HEK293 (cell line): Measurements from ENCODE around the gene NEUROG3.
A peak's percentile ranks its signal among the peaks of the same experiment; 100 is the strongest.

Experiments
- CTCF ChIA-PET: fragments of 350-600 bp; formaldehyde crosslinking; extraction: SDS; loops from one replicate; lab custom pipeline; 2021; ENCODE audit warnings: antibody characterized with exemption; lab: Yijun Ruan, JAX
- POLR2A ChIA-PET: fragments of 300-600 bp; formaldehyde crosslinking; extraction: SDS; loops from one replicate; lab custom pipeline; 2020; ENCODE audit warnings: antibody characterized with exemption, inconsistent platforms; lab: Yijun Ruan, JAX
- H3K27ac ChIP-seq: fragments of 200-500 bp; sonication (Bioruptor generic); 2 replicates; pipeline ENCODE4 v1.5.1; 2014; ENCODE audit warnings: low read depth, low read length, control low read depth, inconsistent platforms; ENCODE audit errors: extremely low read depth
- H3K36me3 ChIP-seq, 2 experiments: fragments of 200-500 bp in 1 of 2; sonication (Bioruptor generic) in 1 of 2; 1 replicate in 1 of 2; 2 replicates in 1 of 2; pipeline ENCODE4 v1.5.1; 2014 to 2017; ENCODE audit warnings: inconsistent platforms in 2 of 2, low read length in 2 of 2; ENCODE audit not compliant: control insufficient read depth in 2 of 2, insufficient read depth in 1 of 2
- H3K4me1 ChIP-seq: fragments of 200-500 bp; sonication (Bioruptor generic); 2 replicates; pipeline ENCODE4 v1.5.1; 2014; ENCODE audit warnings: mild to moderate bottlenecking, low read length, inconsistent platforms; ENCODE audit not compliant: control insufficient read depth, insufficient read depth
- H3K4me3 ChIP-seq: 2 replicates; pipeline ENCODE4 v1.5.1; 2011; ENCODE audit warnings: low read depth, mild to moderate bottlenecking, control low read depth, low read length, moderate library complexity
- H3K9me3 ChIP-seq: fragments of 200-500 bp; sonication (Bioruptor generic); 2 replicates; pipeline ENCODE4 v1.5.1; 2014; ENCODE audit warnings: low read depth, low read length, inconsistent platforms; ENCODE audit not compliant: control insufficient read depth, insufficient read depth
- EGR2 ChIP-seq: fragments of 450-650 bp; formaldehyde crosslinking; IDR thresholded peaks from 2 replicates; pipeline ENCODE4 v1.5.1; 2016; ENCODE audit warnings: low read depth, missing biosample characterization, missing genetic modification characterization
- FEZF1 ChIP-seq: fragments of 450-650 bp; formaldehyde crosslinking; IDR thresholded peaks from 2 replicates; pipeline ENCODE4 v1.5.1; 2016; ENCODE audit warnings: missing biosample characterization, missing genetic modification characterization
- PRDM2 ChIP-seq: fragments of 450-650 bp; formaldehyde crosslinking; IDR thresholded peaks from 2 replicates; pipeline ENCODE4 v1.5.1; 2016; ENCODE audit warnings: missing biosample characterization, missing genetic modification characterization, borderline replicate concordance
- PRDM4 ChIP-seq: fragments of 450-650 bp; formaldehyde crosslinking; IDR thresholded peaks from 2 replicates; pipeline ENCODE4 v1.5.1; 2017; ENCODE audit warnings: missing biosample characterization, missing genetic modification characterization
- TCF7L2 ChIP-seq: IDR thresholded peaks from 2 replicates; pipeline ENCODE4 v1.6.1; 2011; ENCODE audit warnings: low read depth, mild to moderate bottlenecking, inconsistent platforms, low read length, moderate library complexity, borderline replicate concordance
- TRIM28 ChIP-seq: IDR thresholded peaks from 2 replicates; pipeline ENCODE4 v1.6.1; 2011; ENCODE audit warnings: low read length, control low read depth, borderline replicate concordance
- YY2 ChIP-seq: fragments of 450-650 bp; formaldehyde crosslinking; IDR thresholded peaks from 2 replicates; pipeline ENCODE4 v1.5.1; 2016; ENCODE audit warnings: missing biosample characterization, missing genetic modification characterization
- ZBTB17 ChIP-seq: fragments of 450-650 bp; formaldehyde crosslinking; IDR thresholded peaks from 2 replicates; pipeline ENCODE4 v1.5.1; 2016; ENCODE audit warnings: missing biosample characterization, missing genetic modification characterization
- ZFHX2 ChIP-seq: fragments of 450-650 bp; formaldehyde crosslinking; conservative IDR thresholded peaks from 2 replicates; pipeline ENCODE4 v1.5.1; 2016; ENCODE audit warnings: missing biosample characterization, missing genetic modification characterization
- ZFP69B ChIP-seq: fragments of 450-650 bp; formaldehyde crosslinking; IDR thresholded peaks from 2 replicates; pipeline ENCODE4 v1.5.1; 2016; ENCODE audit warnings: missing biosample characterization, missing genetic modification characterization
- ZIC2 ChIP-seq: fragments of 450-650 bp; formaldehyde crosslinking; IDR thresholded peaks from 2 replicates; pipeline ENCODE4 v1.5.1; 2016; ENCODE audit warnings: missing biosample characterization, missing genetic modification characterization
- ZNF155 ChIP-seq: fragments of 450-650 bp; formaldehyde crosslinking; IDR thresholded peaks from 2 replicates; pipeline ENCODE4 v1.5.1; 2016; ENCODE audit warnings: missing biosample characterization, missing genetic modification characterization
- ZNF175 ChIP-seq: fragments of 450-650 bp; formaldehyde crosslinking; IDR thresholded peaks from 2 replicates; pipeline ENCODE4 v1.5.1; 2016; ENCODE audit warnings: missing biosample characterization, missing genetic modification characterization
- ZNF26 ChIP-seq: fragments of 450-650 bp; formaldehyde crosslinking; IDR thresholded peaks from 2 replicates; pipeline ENCODE4 v1.5.1; 2016; ENCODE audit warnings: missing biosample characterization, missing genetic modification characterization
- ZNF311 ChIP-seq: fragments of 450-650 bp; formaldehyde crosslinking; IDR thresholded peaks from 2 replicates; pipeline ENCODE4 v1.5.1; 2017; ENCODE audit warnings: missing biosample characterization, missing genetic modification characterization, borderline replicate concordance
- ZNF335 ChIP-seq: fragments of 450-650 bp; formaldehyde crosslinking; conservative IDR thresholded peaks from 2 replicates; pipeline ENCODE4 v1.5.1; 2016; ENCODE audit warnings: missing biosample characterization, missing genetic modification characterization
- ZNF341 ChIP-seq: fragments of 450-650 bp; formaldehyde crosslinking; IDR thresholded peaks from 2 replicates; pipeline ENCODE4; 2016; ENCODE audit warnings: low read depth, missing biosample characterization, missing genetic modification characterization
- ZNF394 ChIP-seq: fragments of 450-650 bp; formaldehyde crosslinking; IDR thresholded peaks from 2 replicates; pipeline ENCODE4 v1.5.1; 2016; ENCODE audit warnings: missing biosample characterization, missing genetic modification characterization, mild to moderate bottlenecking, moderate library complexity, borderline replicate concordance
- ZNF398 ChIP-seq: fragments of 450-650 bp; formaldehyde crosslinking; IDR thresholded peaks from 2 replicates; pipeline ENCODE4 v1.5.1; 2017; ENCODE audit warnings: missing biosample characterization, missing genetic modification characterization
- ZNF404 ChIP-seq: fragments of 450-650 bp; formaldehyde crosslinking; IDR thresholded peaks from 2 replicates; pipeline ENCODE4 v1.5.1; 2017; ENCODE audit warnings: missing biosample characterization, missing genetic modification characterization
- ZNF416 ChIP-seq: fragments of 450-650 bp; formaldehyde crosslinking; IDR thresholded peaks from 2 replicates; pipeline ENCODE4 v1.5.1; 2016; ENCODE audit warnings: missing biosample characterization, missing genetic modification characterization
- ZNF544 ChIP-seq: fragments of 450-650 bp; formaldehyde crosslinking; IDR thresholded peaks from 2 replicates; pipeline ENCODE4 v1.5.0; 2017; ENCODE audit warnings: missing biosample characterization, missing genetic modification characterization
- ZNF558 ChIP-seq: fragments of 450-650 bp; formaldehyde crosslinking; IDR thresholded peaks from 2 replicates; pipeline ENCODE4 v1.5.1; 2016; ENCODE audit warnings: missing biosample characterization, missing genetic modification characterization
- ZNF704 ChIP-seq: fragments of 450-650 bp; formaldehyde crosslinking; IDR thresholded peaks from 2 replicates; pipeline ENCODE4 v1.5.1; 2016; ENCODE audit warnings: missing biosample characterization, missing genetic modification characterization
- ZNF707 ChIP-seq: fragments of 450-650 bp; formaldehyde crosslinking; IDR thresholded peaks from 2 replicates; pipeline ENCODE4 v1.5.1; 2016; ENCODE audit warnings: missing biosample characterization, missing genetic modification characterization

NEUROG3 gene

GRCh38 chr10:69573056-69573806 is at the start of gene NEUROG3:
Gene NEUROG3 (minus strand): TSS chr10:69573422. CDS start chr10:69573043, 379 bp downstream.
- Histone ChIP-seq H3K9me3 (no peaks in the 10 kb centered on the region), H3K27ac (no peak within 1 kb of the TSS), H3K36me3 (no peaks in the 10 kb centered on the region), H3K4me3 (peak within 1 kb of the TSS; percentile 22), H3K4me1 (peaks cover 6% of the 10 kb centered on the region; the same call in 1 of the 2 replicates)
- CTCF ChIA-PET, result interaction anchor here (1.2 kb wide), 2 partner anchors 66 to 166 kb away, joined by 3 to 4 read pairs; no protein-coding TSS in a partner anchor
- POLR2A ChIA-PET, result interaction anchor here (0.6 kb wide), 1 partner anchor 1755 kb away, joined by 4 read pairs; no protein-coding TSS in a partner anchor
- TF ChIP-seq ZNF26 (tag by site-specific recombination), result no peak
- no peak for TF ChIP-seq PRDM2
- no peak for TF ChIP-seq ZNF707 (tag by site-specific recombination)
- TF ChIP-seq FEZF1 (tag by site-specific recombination), result 0 out of 2 replicates have a peak, but pooled peaks have one; percentile 38
- peak; percentile 91 for TF ChIP-seq ZFHX2 (tag by site-specific recombination)
- no peak for TF ChIP-seq ZFP69B
- no peak for TF ChIP-seq TRIM28
- TF ChIP-seq ZNF544 (tag by site-specific recombination), result no peak
- no peak for TF ChIP-seq ZNF416 (tag by site-specific recombination)
- peak; percentile 11; the same call in 1 of the 2 replicates for TF ChIP-seq PRDM4 (tag by site-specific recombination)
- no peak for TF ChIP-seq ZNF704 (tag by site-specific recombination)
- peak; percentile 50; the same call in 1 of the 2 replicates for TF ChIP-seq ZNF398 (tag by site-specific recombination)
- no peak for TF ChIP-seq ZNF311 (tag by site-specific recombination)
- no peak for TF ChIP-seq YY2
- no peak for TF ChIP-seq ZNF341 (tag by site-specific recombination)
- no peak for TF ChIP-seq ZNF175 (tag by site-specific recombination)
- peak; percentile 91 for TF ChIP-seq ZIC2 (tag by site-specific recombination)
- TF ChIP-seq ZNF155 (tag by site-specific recombination), result no peak
- TF ChIP-seq ZNF558 (tag by site-specific recombination), result no peak
- no peak for TF ChIP-seq ZNF404 (tag by site-specific recombination)
- peak; percentile 18; the same call in 1 of the 2 replicates for TF ChIP-seq ZBTB17 (tag by site-specific recombination)
- TF ChIP-seq EGR2, result peak; percentile 16; the same call in 1 of the 2 replicates
- no peak for TF ChIP-seq ZNF394 (tag by site-specific recombination)
- TF ChIP-seq ZNF335 (tag by site-specific recombination), result peak; percentile 62; the same call in 1 of the 2 replicates
- TF ChIP-seq TCF7L2, result no peak
